ENCODE data around the gene BDKRB1. TPM values are rescaled to one million over a fixed set of nuclear protein-coding genes. Genes with fewer than 3 reads are reported as not detected.

The BDKRB1 gene
- total RNA-seq = not detected in 2 replicates

DNA sequence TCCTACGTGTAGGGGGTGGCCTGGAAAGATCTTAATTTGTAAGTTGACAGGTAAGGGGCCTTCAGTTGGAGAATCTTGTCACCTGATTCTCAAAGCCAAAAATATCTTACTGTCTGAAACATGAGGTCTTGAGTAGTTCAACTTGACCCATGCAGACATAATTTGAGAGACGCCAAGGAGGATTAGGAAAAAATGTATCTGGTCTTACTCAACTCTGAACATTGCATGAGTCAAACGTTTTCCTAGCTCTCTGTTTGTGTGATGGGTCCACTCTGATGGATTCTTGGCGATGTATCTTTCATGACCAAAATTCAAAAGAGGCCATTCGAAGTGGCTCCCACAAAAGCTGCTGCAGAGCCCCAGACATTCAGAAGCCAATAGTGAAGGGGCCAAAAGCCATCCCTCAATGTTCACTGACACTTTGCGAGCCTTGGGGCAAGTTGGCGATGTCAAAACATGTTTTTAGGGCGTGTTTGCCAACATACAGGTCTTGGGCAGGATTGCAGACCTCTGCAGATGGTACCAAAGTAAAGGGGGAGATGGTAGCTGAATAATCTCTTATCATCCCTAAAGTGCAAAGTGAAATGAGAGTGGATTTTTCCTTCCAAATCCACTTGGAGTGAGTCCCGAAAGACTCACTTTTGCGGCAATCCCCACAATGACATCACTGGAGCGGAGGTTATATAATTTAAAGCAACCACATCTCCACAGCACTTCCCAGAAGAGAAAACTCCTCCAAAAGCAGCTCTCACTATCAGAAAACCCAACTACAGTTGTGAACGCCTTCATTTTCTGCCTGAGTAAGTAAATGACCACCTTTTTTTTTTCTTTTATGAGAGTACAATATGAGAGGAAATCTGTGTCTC, at the start of gene BDKRB1:
Gene BDKRB1, plus strand, starts transcription at position 710 of the 866 bp plus-strand sequence. CDS start 7,473 bp downstream, outside the sequence.
- H3K36me3 Mint-ChIP-seq (ENCODE audit: low read depth) = no peaks in the 10 kb centered on the region
- no peak for DNase-seq
- no peak within 1 kb of the TSS for H3K4me3 Mint-ChIP-seq
- peaks cover 10% of the 10 kb centered on the region for H3K27me3 Mint-ChIP-seq
- intact Hi-C loops (cut with micrococcal nuclease) = no loop called here
- H3K27ac Mint-ChIP-seq = no peak within 1 kb of the TSS
- H3K9me3 Mint-ChIP-seq = no peaks in the 10 kb centered on the region
- no peaks in the 10 kb centered on the region for H3K4me1 Mint-ChIP-seq

DNA sequence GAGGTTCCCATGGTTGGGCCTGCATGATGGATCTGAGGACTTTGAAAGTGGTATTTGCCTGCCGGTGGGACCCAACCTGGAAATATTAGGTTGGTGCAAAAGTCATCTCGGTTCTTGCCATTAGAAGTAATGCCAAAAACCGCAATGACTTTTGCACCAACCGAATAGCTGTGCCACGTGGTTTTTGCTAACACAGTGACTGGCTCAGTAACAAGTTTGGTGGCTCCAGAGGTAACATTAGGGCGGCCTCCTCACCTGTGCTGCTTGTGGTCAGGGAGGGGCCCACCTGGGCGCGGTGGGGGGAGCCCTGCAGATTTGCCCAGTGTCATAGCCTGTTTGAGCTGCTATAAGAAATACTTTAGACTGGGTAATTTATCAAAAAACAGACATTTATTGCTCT, 49.5 kb upstream of the BDKRB1 start:
- Mint-ChIP-seq H3K9me3 (no peaks in the 10 kb centered on the region), H3K27me3 (peaks cover 13% of the 10 kb centered on the region), H3K4me3 (no peak overlapping the region), H3K4me1 (peaks cover 4% of the 10 kb centered on the region), H3K36me3 (ENCODE audit: low read depth) (no peaks in the 10 kb centered on the region), H3K27ac (no peak overlapping the region)
- DNase-seq = no peak
- intact Hi-C loops (cut with micrococcal nuclease) = no loop called here

DNA sequence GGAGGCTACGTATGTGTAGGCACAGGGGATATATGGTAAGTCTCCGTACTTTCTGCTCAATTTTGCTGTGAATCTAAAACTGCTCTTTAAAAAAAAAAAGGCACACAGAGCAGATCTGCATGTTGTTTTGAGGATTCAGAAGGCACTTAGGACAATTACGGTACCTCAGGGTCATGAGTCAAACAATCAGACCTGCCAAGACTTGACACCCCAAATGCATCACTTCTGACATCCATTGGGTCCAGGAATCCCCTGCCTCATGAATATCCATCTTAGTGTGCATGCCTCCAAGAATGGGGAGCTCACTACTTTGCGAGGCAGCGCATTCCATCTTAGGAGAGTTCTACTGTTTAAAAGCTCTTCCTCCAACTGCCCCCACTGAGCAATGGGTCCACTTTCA, 48.3 kb upstream of the BDKRB1 start:
- H3K4me3 Mint-ChIP-seq = no peak overlapping the region
- H3K36me3 Mint-ChIP-seq (ENCODE audit: low read depth) = no peaks in the 10 kb centered on the region
- intact Hi-C loops (cut with micrococcal nuclease) = no loop called here
- no peak for DNase-seq
- H3K27me3 Mint-ChIP-seq = peaks cover 12% of the 10 kb centered on the region
- no peak overlapping the region for H3K27ac Mint-ChIP-seq
- no peaks in the 10 kb centered on the region for H3K9me3 Mint-ChIP-seq
- peaks cover 4% of the 10 kb centered on the region for H3K4me1 Mint-ChIP-seq

DNA sequence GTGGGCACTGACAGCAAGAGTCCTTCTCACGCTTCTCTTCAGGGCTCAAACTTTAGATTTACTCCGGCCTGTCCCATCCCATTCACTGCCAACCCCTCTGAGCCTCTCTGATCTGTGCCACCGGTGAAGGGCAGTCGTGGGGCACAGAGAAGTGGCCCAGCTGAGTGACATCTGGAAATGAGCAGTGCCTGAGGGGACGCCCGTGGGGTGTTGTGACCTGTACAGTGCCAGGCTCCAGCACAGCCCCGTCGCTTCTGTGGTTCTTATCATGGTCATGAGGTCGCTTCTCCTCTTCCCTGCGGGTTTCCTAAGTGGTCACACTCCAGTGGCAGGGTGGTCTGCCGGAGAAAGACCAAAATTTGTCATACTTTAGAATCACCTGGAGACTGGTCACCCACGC, 47.3 kb upstream of the BDKRB1 start:
- no peak overlapping the region for H3K4me3 Mint-ChIP-seq
- H3K36me3 Mint-ChIP-seq (ENCODE audit: low read depth) = no peaks in the 10 kb centered on the region
- DNase-seq = no peak
- H3K27ac Mint-ChIP-seq = no peak overlapping the region
- no peaks in the 10 kb centered on the region for H3K9me3 Mint-ChIP-seq
- intact Hi-C loops (cut with micrococcal nuclease) = no loop called here
- peaks cover 8% of the 10 kb centered on the region for H3K27me3 Mint-ChIP-seq
- peaks cover 4% of the 10 kb centered on the region for H3K4me1 Mint-ChIP-seq

DNA sequence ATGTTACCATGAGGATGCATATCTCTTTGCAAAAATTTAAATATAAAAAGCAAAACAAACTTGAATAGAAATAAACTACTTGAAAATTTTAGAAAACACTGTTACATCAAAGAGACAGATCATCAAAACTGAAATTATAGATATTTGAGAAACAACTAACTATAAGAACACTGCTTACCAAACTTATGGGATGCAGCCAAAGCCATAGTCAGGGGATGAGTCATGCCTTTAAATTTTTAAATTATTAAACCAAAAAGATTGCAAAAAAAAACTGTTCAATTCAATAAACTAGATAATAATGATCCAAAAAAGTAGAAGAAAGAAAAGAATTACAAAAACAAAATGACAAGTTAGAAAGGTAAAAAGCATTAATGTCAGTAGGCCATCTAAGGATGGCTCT, 43.9 kb upstream of the BDKRB1 start:
- Mint-ChIP-seq H3K27me3 (peaks cover 1% of the 10 kb centered on the region), H3K4me3 (no peak overlapping the region), H3K27ac (no peak overlapping the region), H3K36me3 (ENCODE audit: low read depth) (no peaks in the 10 kb centered on the region), H3K4me1 (no peaks in the 10 kb centered on the region), H3K9me3 (no peaks in the 10 kb centered on the region)
- intact Hi-C loops (cut with micrococcal nuclease) = no loop called here
- DNase-seq = no peak

DNA sequence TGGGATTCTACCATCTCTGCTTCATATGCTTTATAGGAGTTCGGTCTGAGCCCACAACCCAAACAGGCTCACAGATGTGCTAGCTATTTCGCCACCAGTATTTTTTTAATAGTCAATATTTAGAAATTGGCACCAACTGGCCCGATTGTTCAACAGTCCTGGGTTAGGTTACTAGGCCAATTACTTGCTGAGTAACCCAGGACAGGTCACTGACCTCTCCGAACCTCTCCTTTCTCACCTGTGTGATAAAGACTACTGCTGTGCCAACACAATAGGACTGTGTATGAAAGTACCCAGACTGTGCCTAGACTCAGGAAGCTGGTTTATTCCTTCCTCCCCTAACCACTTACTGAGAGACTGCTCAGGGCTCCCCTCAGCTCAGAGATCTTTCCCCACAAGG, 43.1 kb upstream of the BDKRB1 start:
- H3K9me3 Mint-ChIP-seq = no peaks in the 10 kb centered on the region

DNA sequence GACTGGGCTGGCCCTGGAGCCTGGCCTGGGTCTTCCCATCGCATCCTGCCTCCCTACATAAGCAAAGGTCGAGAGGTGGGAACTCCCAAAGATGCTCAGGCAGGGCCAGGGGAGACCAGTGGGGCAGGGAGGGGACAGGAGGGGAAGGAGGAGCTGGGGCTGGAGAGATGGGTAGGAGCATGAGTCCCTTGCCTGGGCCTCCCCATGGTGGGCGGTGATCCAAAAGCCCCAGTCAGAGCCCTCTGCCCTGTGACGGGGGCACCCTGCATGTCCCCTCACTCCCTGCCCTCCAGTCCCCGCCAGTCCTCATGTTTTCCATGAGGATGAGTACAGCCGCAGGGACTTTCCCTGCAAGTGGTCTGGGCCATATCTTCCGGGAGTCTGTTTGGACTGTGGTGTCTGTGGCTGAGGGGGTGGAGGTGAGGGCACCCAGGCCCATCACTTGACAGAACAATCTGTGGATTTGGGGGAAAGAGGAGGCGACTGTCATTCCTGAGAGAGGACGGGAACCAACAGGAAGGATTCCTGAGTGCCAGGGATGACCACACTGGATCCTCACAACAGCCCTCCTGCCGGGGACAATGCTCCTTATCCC, 42.0 kb upstream of the BDKRB1 start:
- DNase-seq = no peak
- H3K4me3 Mint-ChIP-seq = no peak overlapping the region
- no peaks in the 10 kb centered on the region for H3K36me3 Mint-ChIP-seq (ENCODE audit: low read depth)
- no peaks in the 10 kb centered on the region for H3K9me3 Mint-ChIP-seq
- intact Hi-C loops (cut with micrococcal nuclease) = no loop called here
- H3K4me1 Mint-ChIP-seq = no peaks in the 10 kb centered on the region
- H3K27ac Mint-ChIP-seq = no peak overlapping the region
- peaks cover 1% of the 10 kb centered on the region for H3K27me3 Mint-ChIP-seq

More for the DNA sequence above, 43.1 kb upstream of the BDKRB1 start:
- Mint-ChIP-seq H3K36me3 (ENCODE audit: low read depth) (no peaks in the 10 kb centered on the region), H3K27me3 (peaks cover 1% of the 10 kb centered on the region), H3K4me1 (no peaks in the 10 kb centered on the region), H3K27ac (no peak overlapping the region), H3K4me3 (no peak overlapping the region)
- intact Hi-C loops (cut with micrococcal nuclease) = no loop called here
- DNase-seq = no peak

DNA sequence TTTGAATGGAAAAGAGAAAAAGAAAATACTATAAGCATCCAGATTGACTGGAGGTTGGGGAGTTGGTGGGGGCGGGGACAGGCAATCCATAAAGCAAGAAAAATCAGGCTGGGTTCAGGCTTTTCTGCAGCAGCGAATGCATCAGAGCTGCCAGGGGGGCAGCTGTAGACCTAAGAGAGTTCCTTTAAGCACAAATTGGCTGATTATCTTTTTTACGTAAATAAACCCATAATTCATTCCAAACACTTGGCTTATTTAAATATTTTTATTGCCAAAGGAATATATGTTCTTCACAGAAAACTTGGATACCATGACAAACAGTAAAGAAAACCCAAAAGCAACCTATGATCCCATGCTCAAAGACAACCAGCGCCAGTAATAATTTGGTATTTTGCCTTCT, 41.2 kb upstream of the BDKRB1 start:
- intact Hi-C loops (cut with micrococcal nuclease) = no loop called here
- H3K4me1 Mint-ChIP-seq = no peaks in the 10 kb centered on the region

DNA sequence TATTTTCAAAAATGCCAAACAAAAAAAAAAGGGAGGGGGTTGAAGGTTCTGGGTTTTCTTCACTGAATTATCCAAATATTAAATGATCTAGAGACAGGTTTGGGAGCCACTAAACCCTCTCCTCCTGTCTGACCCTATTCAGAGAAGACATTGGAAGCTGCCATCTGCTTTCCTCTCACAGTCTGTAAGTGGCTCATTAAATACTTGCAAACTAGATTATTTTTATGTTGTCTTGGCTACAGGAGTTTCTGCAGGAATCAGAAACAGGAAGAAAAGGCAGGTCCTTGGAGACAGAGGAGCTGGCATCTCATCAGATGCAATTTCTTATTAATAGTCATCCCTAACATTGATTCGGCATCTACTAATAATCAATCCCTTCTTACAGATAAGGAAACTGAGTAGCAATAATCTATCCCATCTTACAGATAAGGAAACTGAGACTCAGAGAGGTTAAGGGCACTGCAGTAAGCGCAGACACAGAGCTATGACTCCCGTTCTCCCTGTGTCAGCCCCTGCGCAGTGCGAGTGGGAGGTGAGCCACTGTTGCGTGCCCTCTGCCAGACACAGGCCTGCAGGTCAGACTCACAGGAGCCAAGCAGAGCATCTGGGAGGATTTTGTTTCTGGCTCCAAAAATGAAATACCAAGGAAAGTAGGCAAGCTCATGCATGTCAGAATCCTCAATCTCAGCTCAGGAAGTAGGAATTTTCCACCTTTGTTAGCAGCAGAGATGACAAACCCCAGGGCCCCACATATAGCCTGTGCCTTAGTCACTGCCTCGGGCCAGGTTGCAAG, 40.4 kb upstream of the BDKRB1 start:
- H3K4me3 Mint-ChIP-seq = no peak overlapping the region
- DNase-seq = no peak
- intact Hi-C loops (cut with micrococcal nuclease) = no loop called here
- no peak overlapping the region for H3K27ac Mint-ChIP-seq
- no peaks in the 10 kb centered on the region for H3K9me3 Mint-ChIP-seq
- no peaks in the 10 kb centered on the region for H3K36me3 Mint-ChIP-seq (ENCODE audit: low read depth)
- peaks cover 1% of the 10 kb centered on the region for H3K27me3 Mint-ChIP-seq
- no peaks in the 10 kb centered on the region for H3K4me1 Mint-ChIP-seq

More for the DNA sequence above, 41.2 kb upstream of the BDKRB1 start:
- no peaks in the 10 kb centered on the region for H3K36me3 Mint-ChIP-seq (ENCODE audit: low read depth)
- peaks cover 1% of the 10 kb centered on the region for H3K27me3 Mint-ChIP-seq
- no peak overlapping the region for H3K27ac Mint-ChIP-seq
- H3K4me3 Mint-ChIP-seq = no peak overlapping the region
- DNase-seq = no peak
- H3K9me3 Mint-ChIP-seq = no peaks in the 10 kb centered on the region

DNA sequence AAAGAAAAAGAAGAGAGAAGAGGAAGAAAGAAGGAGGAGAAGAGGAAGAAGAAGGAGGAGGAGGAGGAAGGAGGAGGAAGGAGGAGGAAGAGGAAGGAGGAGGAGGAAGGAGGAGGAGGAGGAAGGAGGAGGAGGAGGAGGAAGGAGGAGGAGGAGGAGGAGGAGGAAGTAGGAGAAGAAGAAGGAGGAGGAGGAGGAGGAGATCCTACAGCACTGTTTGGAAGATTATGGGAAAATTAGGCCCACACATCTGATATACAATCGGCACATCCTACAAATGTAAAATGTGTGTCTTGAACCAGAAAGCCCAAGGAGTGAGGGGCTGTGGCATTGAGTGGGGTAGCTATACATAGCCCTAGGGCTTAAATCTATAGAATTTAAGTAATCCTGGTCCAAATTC, 39.4 kb upstream of the BDKRB1 start:
- no peaks in the 10 kb centered on the region for H3K9me3 Mint-ChIP-seq
- intact Hi-C loops (cut with micrococcal nuclease) = no loop called here
- DNase-seq = no peak
- H3K4me3 Mint-ChIP-seq = no peak overlapping the region
- H3K27me3 Mint-ChIP-seq = peaks cover 1% of the 10 kb centered on the region
- H3K4me1 Mint-ChIP-seq = no peaks in the 10 kb centered on the region
- no peak overlapping the region for H3K27ac Mint-ChIP-seq
- H3K36me3 Mint-ChIP-seq (ENCODE audit: low read depth) = no peaks in the 10 kb centered on the region

DNA sequence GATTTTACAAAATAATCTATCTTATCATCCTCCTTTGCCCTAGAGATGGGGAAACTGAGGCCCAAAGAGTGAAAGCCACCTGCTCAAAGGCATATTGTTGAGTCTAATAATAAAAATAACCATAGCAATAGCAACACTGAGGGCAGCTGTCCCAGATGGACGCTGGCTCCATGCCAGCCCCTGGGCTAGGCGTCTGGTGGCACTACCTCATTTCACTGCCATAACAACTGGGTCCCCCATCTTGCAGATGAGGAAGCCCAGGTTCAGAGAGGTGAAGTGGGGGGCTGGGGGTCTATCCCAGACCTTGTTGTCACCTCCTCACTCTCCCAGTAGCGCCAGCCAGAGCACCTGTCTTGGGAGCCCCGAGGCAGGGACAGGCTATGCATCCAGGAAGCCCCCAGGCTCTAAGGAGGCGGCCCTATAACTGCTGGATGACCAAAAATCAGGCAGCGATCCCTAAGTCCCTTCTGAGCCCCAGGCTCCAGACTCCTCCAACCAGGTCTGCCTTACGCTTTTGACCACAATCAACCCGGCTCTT, 38.6 kb upstream of the BDKRB1 start:
- no peak for DNase-seq
- H3K27me3 Mint-ChIP-seq = peaks cover 1% of the 10 kb centered on the region
- H3K4me3 Mint-ChIP-seq = no peak overlapping the region
- no peaks in the 10 kb centered on the region for H3K4me1 Mint-ChIP-seq
- intact Hi-C loops (cut with micrococcal nuclease) = no loop called here
- H3K9me3 Mint-ChIP-seq = no peaks in the 10 kb centered on the region
- H3K36me3 Mint-ChIP-seq (ENCODE audit: low read depth) = no peaks in the 10 kb centered on the region
- H3K27ac Mint-ChIP-seq = no peak overlapping the region

DNA sequence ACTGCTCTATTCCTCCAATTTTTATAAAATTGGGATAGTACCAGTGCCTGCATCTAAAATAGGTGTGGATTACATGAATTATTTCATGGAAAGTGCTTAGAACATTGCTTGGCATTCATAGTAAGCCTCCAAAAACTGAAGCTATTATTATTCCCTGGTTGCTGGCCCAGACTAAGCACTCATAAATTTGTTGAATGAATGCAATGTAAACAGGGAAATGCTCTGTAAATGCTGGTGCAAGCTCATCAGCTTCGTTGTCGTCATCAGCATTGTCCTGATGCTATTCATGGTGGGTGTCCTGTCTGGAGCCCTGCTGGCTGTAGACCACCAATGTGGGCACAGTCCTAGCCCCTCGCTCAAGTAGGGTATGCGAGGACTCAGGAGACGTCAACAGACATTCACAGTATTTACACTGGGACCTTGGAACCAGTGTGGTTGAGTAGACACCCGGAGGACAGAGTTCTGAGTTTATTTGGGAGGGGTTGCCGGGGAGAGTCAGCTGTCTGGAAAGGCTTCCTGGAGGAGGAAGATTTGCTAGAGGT, 34.8 kb upstream of the BDKRB1 start:
- Mint-ChIP-seq H3K36me3 (ENCODE audit: low read depth) (no peaks in the 10 kb centered on the region), H3K4me3 (no peak overlapping the region), H3K27me3 (no peaks in the 10 kb centered on the region), H3K9me3 (no peaks in the 10 kb centered on the region), H3K4me1 (no peaks in the 10 kb centered on the region), H3K27ac (no peak overlapping the region)
- DNase-seq = no peak
- intact Hi-C loops (cut with micrococcal nuclease) = no loop called here

DNA sequence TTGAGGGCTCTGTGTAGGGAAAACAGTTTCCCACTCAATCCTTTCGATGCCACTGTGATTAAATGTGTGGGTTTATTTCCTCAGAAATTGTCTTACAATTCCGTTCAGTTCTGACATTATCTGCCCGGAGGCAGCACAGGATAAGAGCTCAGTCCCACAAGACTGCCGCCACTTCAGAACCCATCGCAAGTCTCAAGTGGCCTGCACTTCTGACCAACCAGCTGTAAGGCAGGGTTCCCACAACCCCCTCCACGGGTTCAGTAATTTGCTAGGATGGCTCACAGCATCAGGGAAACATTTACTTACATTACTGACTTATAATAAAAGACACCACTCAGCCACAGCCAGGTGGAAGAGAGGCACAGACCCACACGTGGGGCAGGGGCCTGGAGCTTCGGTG, 34.2 kb upstream of the BDKRB1 start:
- Mint-ChIP-seq H3K36me3 (ENCODE audit: low read depth) (no peaks in the 10 kb centered on the region), H3K4me1 (no peaks in the 10 kb centered on the region), H3K27me3 (no peaks in the 10 kb centered on the region), H3K27ac (no peak overlapping the region), H3K4me3 (no peak overlapping the region), H3K9me3 (no peaks in the 10 kb centered on the region)
- no peak for DNase-seq
- intact Hi-C loops (cut with micrococcal nuclease) = no loop called here
